Activated T-helper 2 cell treated with anti-CD3 and anti-CD28 coated beads, Interferon-gamma antibody, Interleukin-2, Interleukin-4, amounts not matched to agents 10 μg/mL and 5 μg/mL and 100 μg/mL, durations not matched to agents 14 hours and 24 hours and 36 hours (primary cell): ENCODE results near the gene POLR2A. TPM values are rescaled to one million over a fixed set of nuclear protein-coding genes. Genes with fewer than 3 reads are reported as not detected.
A peak's percentile ranks its signal among the peaks of the same experiment; 100 is the strongest.

Experiments used
- DNase-seq: peaks from one replicate; pipeline ENCODE4 v3.0.0; 2021; ENCODE audit warnings: low spot score
- H3K27ac Mint-ChIP-seq: one replicate; pipeline ENCODE4 v1.8.0; 2021; ENCODE audit warnings: mixed read lengths
- H3K27me3 Mint-ChIP-seq: one replicate; pipeline ENCODE4 v1.8.0; 2021; ENCODE audit warnings: low read depth, mixed read lengths
- H3K36me3 Mint-ChIP-seq: one replicate; pipeline ENCODE4 v1.8.0; 2021; ENCODE audit warnings: low read depth, mixed read lengths
- H3K4me1 Mint-ChIP-seq: one replicate; pipeline ENCODE4 v1.8.0; 2021; ENCODE audit warnings: low read depth, mixed read lengths
- H3K4me3 Mint-ChIP-seq: one replicate; pipeline ENCODE4 v1.8.0; 2021; ENCODE audit warnings: low read depth, mild to moderate bottlenecking, moderate library complexity, mixed read lengths
- H3K9me3 Mint-ChIP-seq: one replicate; pipeline ENCODE4 v1.8.0; 2021; ENCODE audit warnings: mixed read lengths
- intact Hi-C: fragments of 100-400 bp; cut with micrococcal nuclease; formaldehyde crosslinking; loops from one replicate; pipeline ENCODE4 v1.15.1; 2023
- total RNA-seq: library from RNA; stranded (reverse); gene quantifications from 2 replicates; pipeline ENCODE4 v1.2.3, GENCODE V29; 2022

Gene POLR2A
- 247 and 261 TPM in 2 replicates for total RNA-seq

DNA sequence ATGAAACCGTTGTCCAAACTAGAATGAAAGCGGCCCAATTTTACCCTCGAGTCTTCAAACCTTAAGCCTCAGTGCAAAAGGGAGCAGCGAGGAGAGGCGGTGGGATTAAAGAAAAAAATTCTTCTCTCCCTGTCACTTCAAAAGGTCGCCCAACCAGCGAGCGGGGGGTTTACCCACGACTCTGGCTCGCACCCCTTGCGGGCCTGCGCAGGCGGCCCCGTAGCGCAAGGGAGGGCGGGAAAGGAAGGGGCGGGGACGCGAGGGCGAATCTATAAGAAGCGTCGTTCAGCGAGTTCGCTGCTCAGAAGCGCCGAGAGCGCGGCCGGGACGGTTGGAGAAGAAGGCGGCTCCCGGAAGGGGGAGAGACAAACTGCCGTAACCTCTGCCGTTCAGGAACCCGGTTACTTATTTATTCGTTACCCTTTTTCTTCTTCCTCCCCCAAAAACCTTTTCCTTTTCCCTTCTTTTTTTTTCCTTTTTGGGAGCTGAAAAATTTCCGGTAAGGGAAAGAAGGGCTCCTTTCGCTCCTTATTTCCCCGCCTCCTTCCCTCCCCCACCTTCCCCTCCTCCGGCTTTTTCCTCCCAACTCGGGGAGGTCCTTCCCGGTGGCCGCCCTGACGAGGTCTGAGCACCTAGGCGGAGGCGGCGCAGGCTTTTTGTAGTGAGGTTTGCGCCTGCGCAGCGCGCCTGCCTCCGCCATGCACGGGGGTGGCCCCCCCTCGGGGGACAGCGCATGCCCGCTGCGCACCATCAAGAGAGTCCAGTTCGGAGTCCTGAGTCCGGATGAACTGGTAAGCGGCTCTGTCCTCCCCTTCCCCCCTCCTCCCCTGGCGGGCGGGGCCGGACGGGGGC, at the start of gene POLR2A:
Gene POLR2A (plus strand): TSS at position 300 of the 852 bp plus-strand sequence.
- H3K4me1 Mint-ChIP-seq, result peaks cover 49% of the 10 kb centered on the region
- peak within 1 kb of the TSS; percentile 99 for H3K27ac Mint-ChIP-seq
- no peaks in the 10 kb centered on the region for H3K9me3 Mint-ChIP-seq
- peak within 1 kb of the TSS; percentile 98 for H3K4me3 Mint-ChIP-seq
- DNase-seq, result peak; percentile 95
- H3K36me3 Mint-ChIP-seq, result peaks cover 40% of the 10 kb centered on the region
- intact Hi-C loops, result loop anchor here (1.0 to 10.0 kb wide), 8 partner anchors 29 to 351 kb away; partner anchors contain the start of genes GPS2, KDM6B, SENP3 and TMEM102
- H3K27me3 Mint-ChIP-seq, result no peaks in the 10 kb centered on the region

- Mint-ChIP-seq H3K9me3 (no peaks in the 10 kb centered on the region), H3K27ac (peak overlapping the region; percentile 95), H3K4me3 (peak overlapping the region; percentile 85), H3K27me3 (peaks cover 13% of the 10 kb centered on the region), H3K4me1 (peaks cover 30% of the 10 kb centered on the region), H3K36me3 (peaks cover 19% of the 10 kb centered on the region)
- intact Hi-C loops, result loop anchor here (1.0 to 5.0 kb wide), 7 partner anchors 19 to 621 kb away; partner anchors contain the start of genes EIF5A, POLR2A, SENP3 and TMEM256
- peak; percentile 73 for DNase-seq
Observed at GRCh38 chr17:7435676-7436555, 48.2 kb upstream of the POLR2A start.

- H3K27me3 Mint-ChIP-seq, result peaks cover 20% of the 10 kb centered on the region
- DNase-seq, result peak; percentile 80
- H3K4me3 Mint-ChIP-seq, result peak overlapping the region; percentile 85
- peaks cover 30% of the 10 kb centered on the region for H3K4me1 Mint-ChIP-seq
- peaks cover 22% of the 10 kb centered on the region for H3K36me3 Mint-ChIP-seq
- no peaks in the 10 kb centered on the region for H3K9me3 Mint-ChIP-seq
- H3K27ac Mint-ChIP-seq, result peak overlapping the region; percentile 95
- intact Hi-C loops, result loop anchor here (1.0 to 5.0 kb wide), 4 partner anchors 80 to 621 kb away; partner anchors contain the start of genes EIF5A and SENP3
Observed at GRCh38 chr17:7436556-7437368, 47.4 kb upstream of the POLR2A start.

- peak overlapping the region; percentile 85 for H3K4me3 Mint-ChIP-seq
- H3K27ac Mint-ChIP-seq, result no peak overlapping the region
- peaks cover 26% of the 10 kb centered on the region for H3K36me3 Mint-ChIP-seq
- peaks cover 30% of the 10 kb centered on the region for H3K4me1 Mint-ChIP-seq
- intact Hi-C loops, result loop anchor here (1.0 to 5.0 kb wide), 4 partner anchors 81 to 620 kb away; partner anchors contain the start of genes EIF5A and SENP3
- H3K9me3 Mint-ChIP-seq, result no peaks in the 10 kb centered on the region
- peak; percentile 21 for DNase-seq
- peaks cover 24% of the 10 kb centered on the region for H3K27me3 Mint-ChIP-seq
Observed at GRCh38 chr17:7437369-7437863, 46.8 kb upstream of the POLR2A start.

DNA sequence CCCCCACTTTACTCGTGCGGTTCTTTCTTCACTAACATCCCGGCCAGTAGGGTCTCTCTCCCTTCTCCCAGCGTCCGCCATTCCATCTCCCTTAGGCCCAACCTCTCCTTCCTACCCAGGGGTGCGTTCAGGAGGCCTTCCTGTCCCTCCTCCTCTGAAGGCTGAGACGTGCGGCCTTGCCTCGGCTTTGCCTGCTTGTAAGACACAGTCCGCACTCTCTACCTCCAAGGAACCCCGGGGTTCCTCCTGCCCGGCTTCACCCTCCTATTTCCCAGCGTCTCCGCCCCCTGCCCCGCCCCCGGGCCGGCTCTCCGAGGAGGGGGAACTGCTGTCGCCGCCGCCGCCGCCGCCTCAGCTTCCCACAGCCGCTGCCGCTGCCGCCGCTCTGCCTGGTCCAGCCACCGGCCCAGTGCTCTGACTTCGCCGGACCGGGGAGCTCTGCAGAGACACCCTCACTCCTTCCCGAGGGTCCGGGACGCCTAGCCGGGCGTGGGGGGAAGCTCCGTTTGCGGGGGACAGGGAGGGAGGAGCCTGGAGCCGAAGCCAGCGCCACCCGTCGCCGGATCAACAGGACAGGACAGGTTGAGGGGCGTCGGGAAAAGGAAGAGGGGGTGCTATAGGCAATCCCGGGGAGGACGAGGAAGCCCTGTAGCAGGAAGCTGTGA, 46.1 kb upstream of the POLR2A start:
- peaks cover 30% of the 10 kb centered on the region for H3K4me1 Mint-ChIP-seq
- peaks cover 31% of the 10 kb centered on the region for H3K36me3 Mint-ChIP-seq
- no peaks in the 10 kb centered on the region for H3K9me3 Mint-ChIP-seq
- DNase-seq, result peak; percentile 46
- intact Hi-C loops, result loop anchor here (1.0 to 5.0 kb wide), 4 partner anchors 82 to 619 kb away; partner anchors contain the start of genes EIF5A and SENP3
- H3K27ac Mint-ChIP-seq, result peak overlapping the region; percentile 58
- peak overlapping the region; percentile 78 for H3K4me3 Mint-ChIP-seq
- peaks cover 28% of the 10 kb centered on the region for H3K27me3 Mint-ChIP-seq

DNA sequence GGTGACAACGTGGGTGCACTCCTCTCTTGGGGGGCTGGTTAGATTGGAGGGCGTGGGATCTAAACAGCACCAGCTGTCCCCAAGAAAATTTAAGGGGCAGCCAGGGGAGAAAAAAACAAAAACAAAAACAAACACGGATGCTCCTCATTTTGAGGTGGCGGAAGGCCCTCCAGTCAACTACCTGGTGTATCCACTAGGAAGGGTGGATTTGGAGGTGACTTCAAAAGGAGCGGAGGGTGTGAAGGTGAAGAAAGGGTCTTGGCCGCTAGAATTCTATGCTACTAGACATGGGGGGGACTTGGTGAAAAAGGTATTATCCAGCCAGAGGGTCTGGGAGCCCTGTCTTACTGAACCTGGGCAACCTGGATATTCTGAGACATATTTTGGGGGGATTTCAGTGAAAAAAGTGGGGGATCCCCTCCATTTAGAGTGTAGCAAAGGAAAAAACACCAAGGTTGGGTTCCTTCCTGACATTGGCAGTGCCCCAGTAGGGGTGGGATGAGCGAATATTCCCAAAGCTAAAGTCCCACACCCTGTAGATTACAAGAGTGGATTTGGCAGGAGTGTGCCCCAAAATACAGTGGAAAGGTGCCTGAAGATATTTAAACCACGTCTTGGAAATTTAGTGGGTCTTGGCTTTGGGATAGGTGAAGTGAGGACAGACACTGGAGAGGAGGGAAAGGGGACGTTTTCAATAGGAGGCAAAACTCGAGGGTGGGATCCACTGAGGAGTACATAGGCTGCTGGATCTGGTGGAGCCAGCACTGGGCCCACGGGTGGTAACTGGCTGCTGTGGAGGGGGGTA, 45.3 kb upstream of the POLR2A start:
- no peak for DNase-seq
- Mint-ChIP-seq H3K36me3 (peaks cover 31% of the 10 kb centered on the region), H3K4me3 (peak overlapping the region; percentile 78), H3K4me1 (peaks cover 30% of the 10 kb centered on the region), H3K27ac (no peak overlapping the region), H3K9me3 (no peaks in the 10 kb centered on the region), H3K27me3 (peaks cover 33% of the 10 kb centered on the region)
- intact Hi-C loops, result loop anchor here (5.0 kb wide), 3 partner anchors 123 to 618 kb away; partner anchors contain the start of genes EIF5A and SENP3

- Mint-ChIP-seq H3K36me3 (peaks cover 31% of the 10 kb centered on the region), H3K4me3 (peak within 1 kb of the TSS; percentile 81), H3K9me3 (no peaks in the 10 kb centered on the region), H3K27me3 (peaks cover 38% of the 10 kb centered on the region), H3K27ac (peak within 1 kb of the TSS; percentile 13), H3K4me1 (peaks cover 30% of the 10 kb centered on the region)
- no peak for DNase-seq
- intact Hi-C loops, result loop anchor here (5.0 kb wide), 3 partner anchors 123 to 618 kb away; partner anchors contain the start of genes EIF5A and SENP3
Observed at GRCh38 chr17:7439462-7440112, 44.6 kb upstream of the POLR2A start, which contains the start of gene FGF11. FGF11 (plus strand) TSS chr17:7439512; CDS start chr17:7439621, 109 bp downstream.

GRCh38 chr17:7440113-7440833, 43.9 kb upstream of the POLR2A start:
- peak; percentile 25 for DNase-seq
- H3K4me3 Mint-ChIP-seq, result peak overlapping the region; percentile 81
- H3K27ac Mint-ChIP-seq, result peak overlapping the region; percentile 13
- intact Hi-C loops, result no loop called here
- peaks cover 33% of the 10 kb centered on the region for H3K4me1 Mint-ChIP-seq
- H3K36me3 Mint-ChIP-seq, result peaks cover 31% of the 10 kb centered on the region
- H3K27me3 Mint-ChIP-seq, result peaks cover 42% of the 10 kb centered on the region
- H3K9me3 Mint-ChIP-seq, result no peaks in the 10 kb centered on the region

DNA sequence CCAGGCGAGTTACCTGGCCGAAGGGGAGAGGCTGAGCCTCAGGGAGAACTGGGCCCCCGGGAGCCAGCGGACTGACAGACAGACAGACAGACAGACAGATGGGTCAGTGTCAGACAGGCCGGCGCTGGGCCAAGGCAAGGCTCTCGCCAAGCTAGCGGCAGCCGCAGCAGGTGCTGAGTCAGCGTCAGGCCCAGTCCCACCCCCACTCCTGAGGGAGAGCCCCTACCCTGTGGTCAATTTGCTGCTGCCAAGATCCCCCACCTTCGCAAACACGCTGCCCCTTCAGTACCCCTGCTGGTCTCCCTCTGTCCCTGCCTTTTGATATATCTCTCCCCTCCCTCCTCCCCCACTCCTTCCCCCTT, 43.4 kb upstream of the POLR2A start:
- Mint-ChIP-seq H3K4me1 (peaks cover 36% of the 10 kb centered on the region), H3K36me3 (peaks cover 31% of the 10 kb centered on the region), H3K9me3 (no peaks in the 10 kb centered on the region), H3K4me3 (peak overlapping the region; percentile 81), H3K27me3 (peaks cover 47% of the 10 kb centered on the region), H3K27ac (no peak overlapping the region)
- DNase-seq, result no peak
- intact Hi-C loops, result no loop called here

- peaks cover 31% of the 10 kb centered on the region for H3K36me3 Mint-ChIP-seq
- intact Hi-C loops, result no loop called here
- no peaks in the 10 kb centered on the region for H3K9me3 Mint-ChIP-seq
- no peak overlapping the region for H3K27ac Mint-ChIP-seq
- peaks cover 35% of the 10 kb centered on the region for H3K4me1 Mint-ChIP-seq
- peaks cover 50% of the 10 kb centered on the region for H3K27me3 Mint-ChIP-seq
- H3K4me3 Mint-ChIP-seq, result no peak overlapping the region
- DNase-seq, result no peak
Observed at GRCh38 chr17:7441266-7441665, 42.9 kb upstream of the POLR2A start.
